ENCODE data around the gene CCDC87.

- TF ChIP-seq CTCF (IDR thresholded peaks at IDR 0.05; ENCODE audit: extremely low read depth in 1 of 2, insufficient read depth in 1 of 2, low read depth in 1 of 2, low read length in 2 of 2) (no peak), POLR2A (IDR thresholded peaks at IDR 0.05; ENCODE audit: low read depth, low read length) (no peak), GATA2 (IDR thresholded peaks at IDR 0.05; ENCODE audit: insufficient read depth, insufficient read length, low read depth, low read length) (no peak), JUN (IDR thresholded peaks at IDR 0.05; ENCODE audit: borderline replicate concordance, insufficient read depth, insufficient read length, low read depth) (no peak), EZH2 (IDR thresholded peaks at IDR 0.05; ENCODE audit: borderline replicate concordance, low read depth, low read length, severe bottlenecking) (no peak), MAX (IDR thresholded peaks at IDR 0.05; ENCODE audit: insufficient read depth, insufficient read length) (no peak), FOS (IDR thresholded peaks at IDR 0.05; ENCODE audit: borderline replicate concordance, insufficient read depth, low read length) (no peak), POLR2AphosphoS5 (IDR thresholded peaks at IDR 0.05; ENCODE audit: insufficient read depth, low read depth, low read length) (no peak), MYC (IDR thresholded peaks at IDR 0.05; ENCODE audit: low read depth, low read length) (no peak)
Measured at GRCh38 chr11:66559866-66560676, 32.8 kb downstream of the CCDC87 start.
